ENCODE data around the gene PADI2.
A peak's percentile ranks its signal among the peaks of the same experiment; 100 is the strongest.

The PADI2 gene

DNA sequence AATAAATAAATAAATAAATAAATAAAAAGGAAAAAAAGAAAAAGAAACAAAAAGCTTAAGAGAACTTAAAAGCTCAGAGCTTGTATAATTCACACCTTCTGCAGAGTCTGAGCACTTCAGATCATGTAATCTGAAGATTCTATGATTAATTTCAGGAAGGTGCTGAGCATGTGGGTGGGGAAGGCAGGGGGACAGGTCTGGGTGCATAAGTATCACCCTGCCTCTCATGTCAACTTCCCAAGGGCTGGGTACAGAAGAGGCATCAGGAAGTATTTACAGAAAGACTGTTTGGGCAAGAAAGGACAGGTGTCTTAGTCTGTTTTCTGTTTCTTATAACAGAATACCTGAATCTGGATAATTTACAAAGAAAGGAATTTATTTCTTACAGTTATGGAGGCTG, 20.4 kb upstream of the PADI2 start:
- no peak for DNase-seq (ENCODE audit: low spot score)

DNA sequence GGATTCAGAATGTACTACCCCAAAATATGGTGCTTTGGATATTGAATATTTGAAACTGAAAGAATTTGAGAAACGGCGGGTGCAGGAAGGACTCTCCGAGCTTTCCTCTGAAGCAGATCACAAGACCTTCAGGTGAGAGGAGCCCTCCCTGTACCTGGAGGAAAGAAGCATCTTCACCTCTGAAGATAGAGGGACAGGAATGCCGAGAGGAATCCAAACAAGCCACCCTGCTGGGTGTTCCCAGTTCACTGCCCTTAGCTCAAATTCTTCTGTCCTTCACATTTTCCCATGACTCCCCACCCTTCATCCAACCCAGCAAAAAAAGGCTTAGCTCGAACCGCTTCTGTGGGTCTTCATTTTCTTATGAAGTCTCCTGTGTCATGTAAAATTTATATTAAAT, 18.2 kb upstream of the PADI2 start:
- no peak for DNase-seq (ENCODE audit: low spot score)

DNA sequence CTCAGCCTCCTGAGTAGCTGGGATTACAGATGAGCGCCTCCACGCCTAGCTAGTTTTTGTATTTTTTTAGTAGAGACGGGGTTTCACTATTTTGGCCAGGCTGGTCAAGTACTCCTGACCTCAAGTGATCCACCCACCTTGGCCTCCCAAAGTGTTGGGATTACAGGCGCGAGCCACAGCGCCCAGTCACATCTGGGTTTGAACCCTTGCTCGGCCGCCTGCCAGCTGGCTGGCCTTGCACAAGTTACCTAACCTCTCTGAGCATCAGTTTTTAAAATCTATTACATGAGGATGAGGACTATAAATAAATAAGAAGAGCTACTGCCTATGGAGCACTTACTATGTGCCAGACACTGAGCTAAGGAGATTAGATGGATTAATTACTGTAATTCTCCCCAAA, 17.7 kb upstream of the PADI2 start:
- no peak for DNase-seq (ENCODE audit: low spot score)

DNA sequence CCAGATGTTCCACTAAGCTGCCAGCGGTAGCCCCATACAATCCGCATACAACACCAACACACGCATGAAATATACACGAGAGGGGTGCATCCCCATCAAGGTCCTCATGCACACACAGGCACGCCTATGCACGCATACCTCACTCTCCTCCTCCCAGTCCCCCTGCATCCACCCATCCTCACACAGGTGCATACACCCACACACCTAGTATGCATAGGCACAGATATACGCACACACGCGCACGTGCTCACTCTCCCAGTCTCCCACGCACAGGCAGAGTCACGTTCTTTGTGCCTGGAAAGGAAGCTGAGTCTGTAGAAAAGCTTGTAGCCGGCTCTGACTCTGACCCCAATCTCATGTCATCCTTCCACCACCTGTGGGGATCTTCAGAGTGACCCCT, 16.9 kb upstream of the PADI2 start:
- no peak for DNase-seq (ENCODE audit: low spot score)

DNA sequence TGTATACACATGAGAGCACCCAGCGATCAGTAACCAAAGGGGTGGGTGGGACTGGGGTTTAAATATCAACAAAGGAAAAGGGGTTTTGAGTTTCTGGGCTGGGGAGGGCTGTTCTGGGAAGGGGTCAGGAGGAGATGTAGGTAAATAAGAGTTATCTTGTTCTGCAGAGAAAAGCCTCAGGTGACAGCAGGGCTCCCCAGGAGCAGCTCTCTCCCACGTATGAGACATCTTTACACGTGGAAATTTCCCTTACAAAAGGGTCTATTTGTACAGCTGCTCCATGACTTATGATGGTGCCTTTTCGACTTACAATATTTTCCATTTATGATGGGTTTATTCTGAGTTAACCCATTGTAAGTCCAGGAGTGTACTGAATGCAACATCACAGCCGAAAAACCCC, 16.3 kb upstream of the PADI2 start:
- no peak for DNase-seq (ENCODE audit: low spot score)

DNA sequence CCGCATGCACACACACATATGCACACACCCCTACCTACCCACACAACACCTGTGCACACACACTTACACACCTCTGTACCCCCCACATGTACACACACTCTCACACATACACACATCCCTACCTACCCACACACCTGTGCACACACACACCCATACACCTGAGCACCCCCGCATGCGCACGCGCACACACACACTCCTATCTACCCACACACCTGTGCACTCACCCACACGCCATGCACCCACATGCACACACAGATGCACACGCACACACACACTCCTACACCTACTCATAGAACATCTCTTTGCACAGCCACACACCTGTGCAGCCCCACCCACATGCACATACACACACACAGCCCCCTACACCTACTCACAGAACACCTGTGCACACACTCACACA, 15.5 kb upstream of the PADI2 start:
- no peak for DNase-seq (ENCODE audit: low spot score)

DNA sequence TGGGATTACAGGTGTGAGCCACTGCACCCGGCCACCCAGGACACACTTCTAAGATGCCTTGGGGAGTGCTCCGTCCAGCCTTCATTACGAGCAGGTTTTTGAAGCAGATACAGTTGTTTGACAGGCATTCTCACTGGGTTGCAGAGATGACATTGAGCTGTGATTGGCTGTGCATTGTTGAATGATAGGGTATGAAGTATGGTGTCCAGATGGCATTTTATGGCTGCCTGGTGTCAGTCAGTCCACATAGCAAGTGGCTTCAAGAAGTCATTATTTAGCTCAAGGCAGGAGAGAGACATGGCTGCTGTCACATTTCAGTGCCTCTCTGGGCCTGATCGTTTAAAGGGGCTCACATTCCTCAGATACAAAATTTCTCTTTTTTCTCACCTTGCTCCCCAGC, 14.8 kb upstream of the PADI2 start:
- no peak for DNase-seq (ENCODE audit: low spot score)

DNA sequence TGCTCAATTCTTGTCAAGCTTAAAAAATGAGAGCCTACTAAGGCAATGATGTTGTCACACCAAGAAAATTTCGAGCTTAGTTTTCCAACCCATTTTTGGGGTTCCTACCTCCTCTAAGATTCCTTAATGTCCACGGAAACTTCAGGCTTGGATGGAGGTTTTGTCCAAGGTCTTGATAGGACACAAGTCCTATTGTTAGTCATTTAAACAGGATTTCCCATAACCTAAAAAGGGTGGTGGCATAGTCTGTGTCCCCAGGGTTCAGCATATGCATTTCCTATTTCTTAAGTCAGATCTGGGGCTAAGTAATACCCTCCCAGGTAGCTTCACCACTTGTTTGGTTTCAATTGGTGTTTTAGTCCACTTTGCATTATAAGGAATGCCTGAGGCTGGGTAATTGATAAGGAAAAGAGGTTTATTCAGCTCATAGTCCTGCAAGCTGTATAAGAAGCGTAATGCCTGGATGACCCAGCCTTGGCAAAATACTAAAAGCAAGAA, 10.9 kb upstream of the PADI2 start:
- no peak for DNase-seq (ENCODE audit: low spot score)

DNA sequence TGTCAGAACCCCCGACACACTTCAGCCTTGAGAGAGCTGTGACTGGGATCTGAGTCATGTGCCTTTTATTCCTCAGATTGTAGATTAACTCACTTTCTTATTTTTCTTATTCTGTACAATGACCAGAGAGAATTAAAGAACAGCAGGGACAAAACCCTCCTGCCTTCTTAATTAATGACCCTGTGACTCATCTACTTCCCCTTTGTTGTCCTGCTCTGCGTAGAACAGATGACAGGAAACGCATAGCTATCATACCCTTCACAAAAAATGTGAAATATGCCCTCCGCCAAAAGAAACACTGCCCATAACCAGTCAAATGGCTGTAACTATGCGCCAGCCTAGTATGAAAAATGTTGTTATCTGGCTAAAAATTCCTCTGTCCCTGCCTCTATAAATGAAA, 9.1 kb upstream of the PADI2 start:
- no peak for DNase-seq (ENCODE audit: low spot score)

DNA sequence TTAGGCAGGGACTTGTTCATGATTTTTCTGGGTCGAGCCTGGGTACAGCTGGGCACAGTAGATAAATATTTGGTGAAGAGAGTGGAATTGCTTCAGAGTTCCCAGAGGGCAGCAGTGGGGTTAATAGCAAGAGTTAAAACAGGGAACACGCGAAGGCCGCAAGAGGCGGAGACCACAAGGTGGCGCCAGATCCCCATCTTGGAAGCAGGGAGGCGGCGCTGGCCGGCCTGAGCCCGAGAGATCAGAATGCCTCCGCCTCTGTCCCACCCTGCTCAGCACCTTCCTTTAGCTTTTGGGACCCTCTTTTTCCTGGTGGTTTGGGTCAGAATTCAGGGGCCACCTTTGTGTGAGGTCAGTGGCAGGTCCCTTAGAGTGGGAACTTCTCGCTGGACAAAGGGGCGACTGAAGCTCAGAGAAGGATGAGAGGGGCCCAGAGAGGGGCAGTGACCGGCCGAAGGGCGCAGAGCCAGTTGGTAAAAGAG, 6.5 kb upstream of the PADI2 start:
- peak; percentile 91 for DNase-seq (ENCODE audit: low spot score)

DNA sequence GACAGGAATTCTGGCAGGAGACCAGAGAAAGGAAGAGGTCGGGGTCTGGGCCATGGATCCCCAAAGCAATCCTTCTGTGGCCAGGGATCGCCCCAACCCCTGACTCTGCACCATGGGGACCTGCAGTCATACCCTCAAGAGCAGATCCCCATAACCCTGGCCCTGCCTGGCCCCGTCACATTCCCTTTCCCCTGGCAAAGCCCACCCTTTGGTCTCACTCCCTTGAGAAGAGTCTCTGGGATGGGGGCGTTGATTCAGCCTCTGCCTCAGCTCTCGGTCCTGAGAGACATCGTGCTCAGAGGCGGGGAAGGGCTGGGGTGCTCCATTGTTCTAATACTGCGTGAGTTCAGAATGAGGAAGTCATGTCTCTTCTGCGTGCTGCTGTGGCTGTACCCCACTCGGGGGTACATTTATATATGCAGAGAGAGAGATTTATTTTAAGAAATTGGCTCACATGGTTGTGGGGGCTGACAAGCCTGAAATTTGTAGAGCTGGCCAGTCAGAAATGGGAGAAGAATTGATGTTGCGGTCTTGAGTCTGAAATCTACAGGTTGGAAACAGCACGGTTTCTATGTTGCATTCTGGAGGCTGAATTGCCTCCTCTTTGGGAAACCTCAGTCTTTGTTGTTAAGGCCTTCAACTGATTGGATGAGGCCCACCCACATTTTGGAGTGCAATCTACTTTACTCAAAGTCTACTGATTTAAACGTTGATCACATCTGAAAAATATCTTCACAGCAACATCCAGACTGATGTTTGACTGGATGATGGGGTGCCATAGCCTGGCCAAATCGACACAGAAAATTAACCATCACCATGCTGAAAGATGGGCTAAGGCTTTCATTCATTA, 4.2 kb upstream of the PADI2 start:
- DNase-seq (ENCODE audit: low spot score): no peak

DNA sequence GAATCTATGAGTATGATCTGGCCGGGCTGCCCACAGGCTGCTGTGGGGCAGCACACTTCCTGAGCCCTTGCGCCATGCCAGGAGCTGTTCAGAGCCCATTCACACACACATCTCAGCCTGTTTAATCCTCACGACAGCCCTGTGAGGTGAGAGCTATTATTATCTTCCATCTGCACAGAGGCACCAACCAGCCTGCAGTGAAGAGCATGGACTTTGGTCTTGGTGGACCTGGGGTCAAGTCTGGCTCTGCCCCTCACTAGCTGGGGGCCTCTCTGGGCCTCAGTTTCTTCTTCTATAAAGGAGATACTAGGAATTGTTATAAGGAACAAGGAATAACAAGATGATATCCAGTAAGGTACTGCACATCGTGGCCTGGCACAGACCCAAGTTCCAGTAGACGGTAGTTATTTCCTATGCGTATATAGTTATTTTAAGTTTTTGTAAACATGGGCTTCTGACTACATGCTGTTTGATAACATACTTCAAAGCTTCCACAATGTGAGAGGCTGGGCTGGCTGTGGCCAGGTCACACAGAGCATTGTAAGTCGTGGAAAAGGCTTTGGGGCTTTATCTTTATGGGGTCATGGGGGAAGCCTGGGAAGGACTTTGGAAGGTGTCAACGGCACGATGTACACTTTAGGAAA, 3.4 kb upstream of the PADI2 start:
- DNase-seq (ENCODE audit: low spot score): no peak

DNA sequence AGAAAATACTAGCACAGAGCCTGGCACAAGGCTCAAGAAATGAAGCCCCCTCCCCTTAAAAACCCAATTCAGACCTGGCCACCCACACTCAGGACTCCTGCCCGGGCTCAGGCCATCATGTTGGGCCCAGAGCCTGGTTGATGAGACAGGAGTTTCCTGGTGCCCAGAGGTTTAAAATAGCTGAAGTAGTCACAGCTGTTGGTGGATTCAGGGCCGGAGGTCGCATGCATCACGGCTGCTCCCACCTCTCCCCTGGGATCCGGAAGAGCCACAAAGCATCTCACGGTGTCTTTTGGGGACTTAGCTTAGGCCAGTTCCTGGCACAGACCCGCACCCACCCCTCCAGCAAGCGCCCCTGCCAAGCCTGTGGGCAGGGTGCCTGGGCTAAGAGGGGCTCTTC, 2.6 kb upstream of the PADI2 start:
- no peak for DNase-seq (ENCODE audit: low spot score)

DNA sequence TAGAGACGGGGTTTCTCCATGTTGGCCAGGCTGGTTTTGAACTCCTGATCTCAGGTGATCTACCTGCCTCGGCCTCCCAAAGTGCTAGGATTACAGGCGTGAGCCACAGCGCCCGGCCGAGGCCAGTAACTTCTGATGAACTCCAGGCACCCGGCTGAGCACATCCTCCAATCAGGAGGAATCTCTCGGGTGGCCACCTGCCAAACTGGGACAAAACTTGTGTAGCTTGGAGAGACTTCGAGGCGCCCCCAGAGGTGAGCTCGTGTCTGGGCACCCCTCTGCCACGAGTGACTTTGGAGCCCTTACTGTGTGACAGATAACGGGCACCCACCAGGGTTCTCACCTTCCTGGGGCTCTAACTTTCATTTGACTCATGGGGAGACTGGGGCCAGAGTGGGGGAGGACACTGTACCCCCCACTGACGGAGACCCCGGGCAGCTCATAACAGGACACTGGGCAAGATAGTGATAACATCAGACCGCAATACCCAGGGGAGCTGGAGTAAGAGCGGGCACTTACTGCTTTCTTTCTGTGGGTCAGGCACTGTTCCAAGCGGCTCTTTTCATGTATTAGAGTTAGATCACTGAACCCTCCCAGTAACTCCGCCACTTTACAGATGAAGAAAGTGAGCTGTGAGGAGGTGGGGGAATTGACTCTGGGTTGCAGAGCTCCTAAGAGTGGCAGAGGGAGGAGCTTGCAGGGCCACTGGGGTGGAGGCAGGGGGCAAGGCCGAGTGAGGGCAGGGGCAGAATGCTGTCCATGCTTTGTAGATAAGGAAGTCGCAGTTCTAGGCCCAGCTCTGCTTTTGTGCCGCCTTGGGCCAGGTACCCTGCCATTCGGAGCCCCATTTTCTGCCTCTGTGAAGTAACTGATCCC, 1.9 kb upstream of the PADI2 start:
- no peak for DNase-seq (ENCODE audit: low spot score)

DNA sequence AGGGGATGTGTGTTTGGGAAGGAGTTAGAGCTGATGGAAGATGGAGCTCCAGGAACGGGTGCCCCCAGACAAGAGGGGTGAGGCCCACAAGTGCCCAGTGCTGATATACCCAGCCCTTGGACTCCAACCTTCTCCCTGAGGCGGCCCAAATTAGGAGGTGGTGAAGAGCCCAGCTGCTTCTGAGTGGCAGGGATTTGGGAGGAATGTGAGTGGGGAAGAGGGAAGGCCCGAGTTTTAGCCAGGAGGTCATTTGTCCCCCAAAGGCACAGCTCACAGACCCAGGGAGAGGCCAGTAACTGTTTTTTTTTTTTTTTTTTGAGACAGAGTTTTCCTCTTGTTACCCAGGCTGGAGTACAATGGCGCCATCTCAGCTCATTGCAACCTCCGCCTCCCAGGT, 1.2 kb upstream of the PADI2 start:
- DNase-seq (ENCODE audit: low spot score): no peak

DNA sequence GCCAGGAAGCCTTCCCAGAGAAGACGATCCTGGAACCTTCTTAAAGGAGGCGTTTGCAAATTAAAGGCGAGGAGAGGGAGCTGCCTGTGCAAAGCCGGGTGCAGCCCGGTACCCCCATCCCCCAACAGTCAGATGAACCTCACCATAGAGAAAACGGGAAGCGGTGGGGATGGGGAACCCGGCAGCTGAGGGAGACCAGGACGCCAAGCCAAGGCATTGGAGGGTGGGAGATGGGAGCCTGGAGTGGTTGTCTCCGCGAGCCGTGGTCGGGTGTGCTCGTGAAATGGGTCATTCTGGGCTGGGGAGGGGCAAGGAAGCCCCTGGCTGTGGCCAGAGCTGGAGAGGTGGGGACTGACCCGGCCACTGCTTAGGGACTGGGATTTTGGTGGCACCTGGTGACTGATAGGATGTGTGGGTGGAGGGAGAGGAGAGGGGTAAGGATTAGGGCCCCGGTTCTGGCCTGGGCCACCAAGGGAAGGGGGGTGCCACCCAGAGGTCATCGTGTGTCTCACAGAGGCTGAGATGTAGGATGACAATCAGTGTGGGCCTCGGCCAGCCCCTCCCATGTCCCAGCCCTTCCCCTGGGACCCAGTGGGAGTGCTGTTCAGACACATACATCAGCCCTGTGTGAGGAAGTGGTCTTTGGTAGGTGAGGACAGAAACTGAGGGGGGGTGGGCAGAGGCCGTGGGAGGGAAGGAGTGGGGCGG, 676 bp upstream of the PADI2 start:
- no peak for DNase-seq (ENCODE audit: low spot score)

DNA sequence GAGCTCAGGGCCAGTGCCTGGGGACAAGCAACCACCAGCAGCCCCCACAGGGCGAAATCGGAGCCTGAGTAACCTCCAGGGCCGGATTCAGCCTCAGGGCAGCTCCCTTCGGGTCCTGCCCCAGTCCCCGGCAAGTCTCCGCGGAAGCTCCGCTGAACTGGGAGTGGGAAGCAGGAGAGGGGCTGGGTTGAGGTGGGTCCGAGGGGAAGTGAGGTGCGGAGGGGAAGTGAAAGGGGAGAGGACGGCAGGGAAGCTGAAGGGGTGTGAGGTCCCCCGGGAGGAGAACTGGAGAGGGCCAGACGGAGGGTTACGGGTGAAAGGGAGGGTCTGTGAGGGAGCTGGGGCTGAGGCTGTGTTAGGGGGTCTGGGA, 560 bp downstream of the PADI2 start:
- no peak for DNase-seq (ENCODE audit: low spot score)

DNA sequence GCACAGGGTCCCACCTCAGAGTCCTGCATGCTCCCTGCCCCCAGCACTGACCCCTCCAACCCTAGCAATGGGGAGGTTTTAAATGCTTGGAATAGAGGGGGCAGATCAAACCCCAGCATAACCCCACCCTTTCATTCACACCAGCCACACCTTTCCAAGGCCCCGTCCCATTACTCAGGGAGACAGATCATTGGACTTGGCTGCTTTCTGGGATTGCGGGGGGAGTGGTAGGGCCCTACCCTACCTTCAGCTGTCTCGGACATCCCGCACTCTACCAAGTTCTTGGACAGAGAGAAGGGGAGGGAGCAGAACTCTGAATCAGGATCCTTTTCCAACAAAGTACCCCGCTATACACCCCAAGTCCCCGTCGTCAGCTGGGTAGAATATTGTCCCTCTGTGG, 983 bp downstream of the PADI2 start:
- no peak for DNase-seq (ENCODE audit: low spot score)

DNA sequence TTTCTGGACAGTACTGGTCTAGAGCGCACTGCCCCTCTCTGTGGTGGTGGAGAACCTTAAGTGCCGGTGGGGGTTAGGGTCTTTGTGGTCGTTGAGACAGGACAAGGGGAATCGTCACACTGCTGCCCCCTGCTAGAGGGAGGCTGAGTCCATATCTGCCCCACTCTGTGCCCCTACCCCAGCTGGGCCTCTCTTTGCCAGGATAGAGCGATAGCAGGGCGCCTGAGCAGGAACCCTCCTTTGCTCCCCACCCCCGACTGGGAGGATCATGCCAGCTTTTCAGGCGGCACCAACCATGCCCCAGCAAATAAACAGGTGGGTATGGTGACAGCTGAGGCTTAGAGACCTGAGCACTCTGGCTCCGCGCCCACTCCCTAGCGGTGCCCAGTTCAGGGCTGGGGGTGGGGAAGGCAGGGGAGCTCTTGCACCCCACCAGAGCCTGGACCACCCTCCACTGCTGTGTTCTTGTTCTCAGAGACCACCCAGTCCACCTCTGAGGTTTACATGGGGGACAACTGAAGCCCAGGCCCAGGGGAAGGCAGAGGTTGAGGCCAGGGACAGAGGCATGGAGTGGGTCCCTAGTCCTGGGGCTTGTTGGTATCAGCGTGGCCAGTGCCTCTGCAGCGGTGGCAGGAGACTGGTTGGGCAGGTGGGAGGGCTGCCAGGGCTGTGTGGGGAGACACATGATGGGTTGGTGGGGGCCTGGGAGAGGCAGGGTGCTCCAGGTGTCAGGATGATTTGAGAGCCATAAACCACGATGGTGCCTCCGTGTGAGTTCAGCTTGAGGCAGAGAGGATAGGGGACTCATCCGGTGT, 1.6 kb downstream of the PADI2 start:
- DNase-seq (ENCODE audit: low spot score): no peak

DNA sequence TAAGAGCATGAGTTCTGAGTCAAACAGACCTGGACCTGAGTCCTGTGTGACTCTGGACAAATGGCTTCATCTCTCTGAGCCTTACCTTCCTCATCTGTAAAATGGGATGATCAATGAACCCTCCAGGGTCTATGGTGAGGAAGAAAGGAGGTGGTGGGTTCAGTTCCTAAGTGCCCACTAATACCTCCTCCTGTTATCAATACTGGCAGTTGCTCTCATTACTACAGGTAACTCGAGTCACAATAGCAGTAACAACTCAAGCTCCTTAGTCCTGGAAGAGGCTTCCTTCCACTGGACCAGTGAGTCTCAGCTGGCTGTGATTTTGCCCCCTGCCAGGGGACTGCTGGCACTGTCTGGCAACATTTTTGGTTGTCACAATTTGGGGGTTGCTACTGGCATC, 2.6 kb downstream of the PADI2 start:
- no peak for DNase-seq (ENCODE audit: low spot score)

DNA sequence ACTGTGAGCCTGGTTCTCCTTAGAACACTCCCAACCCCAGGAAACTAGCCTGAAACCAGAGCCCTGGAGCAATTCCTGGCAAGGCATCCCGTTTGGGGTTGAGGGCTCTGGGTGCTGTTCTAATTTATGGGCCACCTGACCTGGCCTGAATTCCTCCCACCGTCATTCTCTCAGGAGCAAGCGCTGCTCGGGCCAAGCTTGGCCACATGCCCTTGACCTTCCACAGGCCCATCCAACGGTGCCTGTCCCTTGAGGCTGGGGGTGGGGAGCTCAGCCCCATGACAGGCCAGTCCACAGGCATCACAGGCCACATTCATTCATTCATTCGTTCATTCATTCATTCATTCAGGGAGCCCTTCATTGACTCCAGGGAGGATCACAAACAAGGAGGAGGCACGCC, 5.3 kb downstream of the PADI2 start:
- no peak for DNase-seq (ENCODE audit: low spot score)

Data from D341Med (cell line).